Hindlimb muscle (tissue), 1 donor: Measurements from ENCODE around the gene APOOL. TPM values are rescaled to one million over a fixed set of nuclear protein-coding genes. Genes with fewer than 3 reads are reported as not detected.
A peak's percentile ranks its signal among the peaks of the same experiment; 100 is the strongest.

Experiments used
- DNase-seq: peaks from one replicate; pipeline ENCODE4 v3.0.0-alpha.2; 2013
- polyA plus RNA-seq: library from polyadenylated mRNA; unstranded; fragments of 120-200 nt; gene quantifications from one replicate; pipeline ENCODE4 v1.2.1, GENCODE V29; 2013; ENCODE audit not compliant: insufficient read length

The APOOL gene
- polyA plus RNA-seq, 1 donor: 13.6 TPM

DNA sequence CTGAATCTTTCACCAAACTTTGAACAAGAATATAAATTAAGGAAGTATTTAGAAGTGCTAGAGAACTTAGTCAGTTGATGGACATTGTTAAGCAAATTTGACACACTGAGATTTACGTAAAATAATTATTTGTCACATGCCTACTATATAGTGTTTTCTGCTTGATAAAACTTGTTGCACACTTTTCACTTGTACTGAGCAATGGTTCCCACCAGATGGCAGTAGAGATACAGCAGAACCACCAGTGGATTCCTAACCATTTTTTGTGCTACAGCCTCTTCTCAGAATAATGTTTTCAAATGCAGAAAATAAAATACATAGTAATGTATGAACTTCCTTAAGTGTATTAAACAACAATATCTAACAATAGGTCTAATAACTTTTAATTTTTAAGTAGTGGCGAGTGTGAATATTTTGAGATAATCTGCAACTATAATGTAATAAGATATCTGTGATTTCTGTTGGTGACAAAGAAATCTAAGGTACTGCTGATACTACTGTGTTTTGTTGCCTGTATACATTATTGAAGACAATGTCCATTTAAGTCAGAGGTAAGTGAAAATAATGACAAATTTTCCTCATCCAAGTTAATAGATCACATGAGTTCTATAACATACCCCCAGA, 81.2 kb downstream of the APOOL start:
- peak; percentile 5 for DNase-seq

DNA sequence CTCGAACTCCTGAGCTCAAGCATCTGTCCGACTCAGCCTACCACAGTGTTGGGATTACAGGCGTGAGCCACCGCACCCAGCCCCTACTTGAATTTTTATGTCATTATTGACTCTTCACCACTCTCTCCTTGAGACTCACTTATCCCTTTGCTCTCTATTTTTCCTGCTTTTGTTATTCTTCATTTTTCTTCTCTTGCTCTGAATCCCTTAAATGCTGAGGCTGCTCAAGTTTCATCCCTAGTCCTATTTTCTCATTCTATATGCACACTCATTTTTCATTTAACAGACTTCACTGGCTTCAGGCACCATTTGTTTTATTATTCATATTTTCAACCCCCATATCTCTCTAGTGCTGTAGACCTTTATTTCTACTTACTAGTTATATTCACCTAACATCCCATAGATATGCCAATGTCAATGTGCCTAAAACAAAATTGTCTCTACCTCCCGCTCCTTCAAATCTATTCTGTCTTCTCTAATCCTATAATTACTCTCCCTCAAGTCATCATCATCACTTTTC, 85.7 kb downstream of the APOOL start:
- no peak for DNase-seq

DNA sequence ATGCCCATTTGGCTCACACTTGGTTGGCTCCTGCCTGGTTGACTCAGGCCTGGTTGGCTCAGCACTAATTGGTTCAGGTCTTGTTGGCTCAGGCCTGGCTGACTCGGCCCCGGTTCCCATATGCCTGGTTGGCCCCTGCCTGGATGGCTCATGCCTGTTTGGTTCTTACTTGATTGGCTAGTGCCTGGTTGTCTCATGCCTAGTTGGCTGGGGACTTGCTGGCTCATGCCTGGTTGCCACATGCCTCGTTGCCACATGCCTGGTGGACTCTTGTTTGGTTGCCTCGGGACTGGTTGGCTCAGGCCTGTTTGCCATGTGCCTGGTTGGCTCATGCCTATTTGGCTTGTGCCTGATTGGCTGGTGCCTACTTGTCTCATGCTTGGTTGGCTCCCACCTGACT, 103.7 kb downstream of the APOOL start:
- DNase-seq: no peak

DNA sequence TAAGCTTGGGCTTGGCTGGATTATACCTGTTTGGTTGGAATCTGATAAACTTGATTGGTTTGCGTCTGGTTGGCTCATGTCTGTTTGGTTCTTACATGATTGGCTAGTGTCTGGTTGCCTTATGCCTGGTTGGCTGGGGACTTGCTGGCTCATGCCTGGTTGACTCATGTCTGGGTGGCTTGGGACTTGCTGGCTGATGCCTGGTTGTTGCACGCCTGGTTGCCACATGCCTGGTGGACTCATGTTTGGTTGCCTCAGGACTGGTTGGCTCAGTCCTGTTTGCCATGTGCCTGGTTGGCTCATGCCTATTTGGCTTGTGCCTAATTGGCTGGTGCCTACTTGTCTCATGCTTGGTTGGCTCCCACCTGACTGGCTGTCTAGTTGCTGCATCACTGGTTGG, 104.5 kb downstream of the APOOL start:
- DNase-seq: no peak

DNA sequence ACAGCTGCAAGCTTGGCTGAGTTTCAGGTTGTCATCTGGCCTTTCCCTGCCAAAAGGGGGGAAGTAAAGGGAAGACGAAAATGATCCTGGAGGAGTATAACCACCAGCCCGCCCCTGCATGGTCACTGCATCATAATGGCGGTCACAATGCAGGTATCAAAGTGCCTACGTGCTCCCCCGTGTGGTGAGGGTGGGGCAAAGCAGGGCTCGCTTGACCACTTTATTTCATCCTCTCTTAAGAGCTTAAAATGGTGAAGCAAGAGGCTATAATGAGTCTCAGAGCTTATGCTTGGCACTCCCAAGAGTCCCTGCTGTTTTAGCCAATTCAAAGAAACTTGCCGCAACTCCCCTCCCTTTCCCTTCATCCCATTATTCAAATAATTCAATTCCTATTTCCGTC, 105.6 kb downstream of the APOOL start:
- DNase-seq: no peak

DNA sequence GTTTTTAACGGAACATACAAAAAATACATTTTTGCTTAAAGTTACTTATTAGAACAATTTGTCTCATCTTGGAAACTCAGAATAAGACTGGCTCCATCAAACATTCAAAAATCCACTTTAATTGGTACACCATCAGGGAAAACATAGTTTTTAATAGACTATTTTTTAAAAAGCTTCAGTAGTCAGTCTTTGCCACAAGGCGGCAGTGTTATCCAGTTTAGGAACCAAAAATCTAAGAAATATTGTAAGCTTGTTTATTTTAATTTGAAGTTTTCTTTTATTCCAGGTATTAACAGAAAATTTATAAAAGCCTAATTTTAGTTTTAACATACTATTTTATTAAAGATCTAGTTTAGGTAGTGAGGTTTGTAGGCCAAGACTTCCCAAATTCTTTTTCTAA, 107.7 kb downstream of the APOOL start:
- DNase-seq: no peak

DNA sequence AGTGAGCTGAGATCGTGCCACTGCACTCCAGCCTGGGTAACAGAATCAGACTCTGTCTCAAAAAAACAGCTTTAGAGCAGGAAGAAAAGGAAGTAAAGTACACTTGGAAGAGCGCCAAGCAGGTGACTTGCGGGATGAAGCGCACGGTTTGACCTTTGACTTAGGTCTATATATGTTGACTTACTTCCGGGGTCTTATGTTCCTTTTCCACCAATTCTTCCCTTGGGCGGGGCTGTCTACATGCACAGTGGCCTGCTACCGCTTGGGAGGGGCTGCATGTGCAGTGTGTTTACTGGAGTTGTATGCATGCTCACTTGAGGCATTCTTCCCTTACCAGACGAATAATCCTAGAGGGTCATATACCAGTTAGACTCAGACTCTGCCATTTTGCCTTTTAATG, 108.6 kb downstream of the APOOL start:
- DNase-seq: no peak

DNA sequence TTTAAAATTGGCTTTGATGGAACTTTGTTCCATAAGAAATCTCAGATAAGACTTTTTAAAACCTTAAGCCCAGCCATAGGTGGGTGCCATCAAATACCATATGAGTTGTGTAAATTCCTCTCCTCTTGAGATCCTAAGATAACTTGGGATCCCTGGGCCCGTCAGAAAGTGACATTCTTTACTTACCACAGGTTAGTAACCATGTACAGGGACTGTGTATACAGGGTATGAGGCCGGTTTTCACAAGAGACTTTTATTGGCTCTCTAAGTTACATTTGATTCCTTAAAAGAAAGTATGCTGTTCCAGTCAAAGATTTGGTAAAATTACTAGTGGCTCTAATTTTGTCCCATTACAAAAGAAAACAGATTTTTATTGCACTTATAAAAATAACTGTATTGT, 110.1 kb downstream of the APOOL start:
- DNase-seq: no peak

DNA sequence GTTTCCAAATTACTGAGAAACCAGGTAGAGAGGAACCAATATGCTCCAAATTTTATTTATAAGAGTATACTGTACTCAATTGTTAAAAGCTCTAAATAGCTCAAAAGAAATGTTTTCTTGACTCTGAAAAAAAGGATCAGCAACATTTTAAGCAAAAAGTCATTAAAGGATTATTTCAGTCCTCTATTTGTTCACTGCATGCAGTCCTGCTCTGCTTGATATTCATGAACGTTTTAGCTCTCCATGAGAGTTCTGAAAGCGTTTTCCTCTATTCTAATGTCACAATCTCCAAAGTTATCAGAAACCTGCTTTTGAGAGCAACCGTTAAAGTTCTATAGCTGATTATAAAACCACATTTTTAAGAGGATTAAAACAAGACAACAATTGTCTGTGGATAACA, 110.5 kb downstream of the APOOL start:
- no peak for DNase-seq

DNA sequence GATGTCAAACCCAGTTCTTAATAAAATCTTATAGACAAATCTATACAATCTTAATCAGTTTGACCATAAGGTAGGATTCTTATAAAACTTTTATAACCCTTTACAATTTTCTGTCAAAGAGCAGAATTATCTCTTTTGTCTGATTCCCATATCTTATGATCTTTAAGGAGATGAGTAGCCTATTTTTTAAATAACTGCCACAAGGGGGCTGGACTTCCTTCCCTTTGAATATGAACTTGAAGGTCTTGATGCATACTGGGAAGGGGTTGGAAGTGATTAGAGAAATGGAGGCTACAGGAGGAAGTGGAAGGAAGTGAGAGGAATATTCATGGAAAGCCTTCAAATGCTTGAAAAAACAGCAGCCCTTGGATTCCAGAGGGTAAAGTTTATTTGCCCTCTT, 111.1 kb downstream of the APOOL start:
- DNase-seq: no peak

DNA sequence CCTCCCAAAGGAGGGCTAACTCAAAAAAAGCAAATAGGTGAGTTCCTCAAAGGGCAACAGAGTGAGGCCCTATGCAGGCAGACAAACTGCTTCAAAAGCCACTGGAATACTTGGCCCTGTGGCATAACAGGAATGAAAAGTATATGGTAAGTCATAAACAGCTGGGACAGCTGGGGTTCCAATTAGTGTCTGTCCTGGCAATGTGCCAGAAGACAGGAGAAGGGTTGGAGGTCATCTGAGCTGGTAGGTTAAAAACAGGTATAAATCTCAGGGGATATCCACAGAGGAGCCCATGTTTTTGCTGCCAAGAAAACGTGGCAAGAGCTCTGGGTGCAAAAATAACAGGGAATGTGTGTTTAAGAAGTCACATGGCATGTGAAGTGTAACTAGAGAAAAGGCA, 111.6 kb downstream of the APOOL start:
- DNase-seq: no peak

DNA sequence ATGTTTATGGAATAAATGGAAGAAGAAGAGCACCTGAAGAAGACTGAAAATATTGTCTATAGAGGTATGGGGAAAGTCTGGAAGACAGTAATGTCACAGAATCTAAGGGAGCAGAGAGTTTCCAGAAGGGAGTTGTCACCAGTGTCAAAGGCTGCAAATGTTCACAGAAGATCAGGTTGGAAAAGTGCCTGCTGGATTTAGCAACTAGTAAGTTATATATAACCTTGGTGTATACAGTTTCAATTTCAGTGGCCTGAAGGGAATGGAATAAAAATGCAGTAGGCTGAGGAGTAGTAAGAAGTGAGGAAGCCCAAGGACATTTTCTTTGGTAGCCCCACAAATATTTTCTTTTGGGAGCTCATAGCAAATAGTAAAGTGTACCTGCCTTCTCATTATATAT, 132.7 kb downstream of the APOOL start:
- no peak for DNase-seq

DNA sequence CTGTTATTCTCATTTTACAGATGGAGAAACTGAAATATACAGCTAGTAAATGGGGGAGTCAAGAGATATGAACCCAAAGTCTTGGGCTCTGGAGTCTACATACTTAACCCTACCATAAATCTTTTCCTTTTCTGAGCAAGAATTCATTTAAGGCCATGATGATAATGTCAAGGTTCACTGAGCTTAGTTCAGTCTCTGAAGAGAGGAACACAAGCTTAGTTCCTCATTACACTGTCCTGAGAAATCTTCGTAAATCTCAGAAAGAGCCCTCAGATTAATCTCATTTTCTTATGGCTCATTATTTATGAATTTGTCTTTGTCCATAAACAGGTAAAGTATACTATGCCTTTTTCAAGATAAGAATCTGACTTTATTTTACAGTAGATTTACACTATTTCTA, 135.7 kb downstream of the APOOL start:
- DNase-seq: no peak

DNA sequence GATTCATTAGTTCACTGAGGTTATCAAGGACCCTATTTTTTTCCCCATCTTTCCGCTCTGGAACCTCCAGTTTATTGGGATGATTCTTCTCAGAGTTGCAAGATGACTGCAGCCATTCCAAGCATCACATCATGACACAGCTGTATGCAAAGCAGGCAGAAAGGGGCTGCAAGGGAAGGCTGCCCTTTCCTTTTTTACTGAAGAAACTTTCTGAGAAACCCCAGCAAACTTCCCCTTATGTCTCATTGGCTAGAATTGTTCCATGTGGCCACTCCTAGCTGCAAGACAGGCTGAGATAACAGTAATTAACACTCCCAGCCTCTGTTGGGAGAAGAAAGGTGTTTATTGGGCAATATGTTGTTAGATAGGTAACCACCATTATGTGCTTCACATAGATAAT, 137.3 kb downstream of the APOOL start:
- no peak for DNase-seq

Other genes with a start within 250 kb of the APOOL start
- gene SATL1, start 239.9 kb downstream of the APOOL start, polyA plus RNA-seq: 0.43 TPM
- gene ZNF711, start 240.1 kb downstream of the APOOL start, polyA plus RNA-seq: 26.4 TPM